PC-9 (cell line): ENCODE measurements around the gene PIGC.

ENCODE experiments used
- EZH2 ChIP-seq: fragments of 200-600 bp; sonication (generic); IDR thresholded peaks from 2 replicates; pipeline ENCODE4 v1.8.0; 2017; ENCODE audit warnings: antibody characterized with exemption, low read depth
- TF ChIP-seq, protein P1 (sequence below): fragments of 200-600 bp; sonication (generic); conservative IDR thresholded peaks from 2 replicates; pipeline ENCODE4 v1.6.1; 2017; ENCODE audit warnings: mixed run types, antibody characterized with exemption, mild to moderate bottlenecking, moderate library complexity

DNA sequence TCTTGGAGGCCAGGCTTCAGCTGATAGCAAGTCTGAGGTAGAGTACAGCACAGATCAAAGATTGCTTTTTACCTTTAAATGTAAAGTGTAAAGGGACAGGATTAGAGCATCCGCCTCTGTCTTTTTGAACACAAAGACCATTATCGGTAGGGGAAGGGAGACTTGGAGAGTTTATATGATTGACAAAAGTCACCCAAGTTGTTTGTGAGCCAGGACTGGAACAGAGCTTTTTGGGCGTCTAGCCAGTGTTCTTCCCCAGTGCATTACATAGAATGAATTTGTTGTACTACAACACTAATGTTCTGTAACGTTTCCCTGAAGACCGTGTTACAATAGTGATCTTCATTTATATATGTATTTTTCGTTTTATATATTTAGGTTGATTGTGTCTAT lies 9.3 kb upstream of the PIGC start:
- TF ChIP-seq, protein P1, sequence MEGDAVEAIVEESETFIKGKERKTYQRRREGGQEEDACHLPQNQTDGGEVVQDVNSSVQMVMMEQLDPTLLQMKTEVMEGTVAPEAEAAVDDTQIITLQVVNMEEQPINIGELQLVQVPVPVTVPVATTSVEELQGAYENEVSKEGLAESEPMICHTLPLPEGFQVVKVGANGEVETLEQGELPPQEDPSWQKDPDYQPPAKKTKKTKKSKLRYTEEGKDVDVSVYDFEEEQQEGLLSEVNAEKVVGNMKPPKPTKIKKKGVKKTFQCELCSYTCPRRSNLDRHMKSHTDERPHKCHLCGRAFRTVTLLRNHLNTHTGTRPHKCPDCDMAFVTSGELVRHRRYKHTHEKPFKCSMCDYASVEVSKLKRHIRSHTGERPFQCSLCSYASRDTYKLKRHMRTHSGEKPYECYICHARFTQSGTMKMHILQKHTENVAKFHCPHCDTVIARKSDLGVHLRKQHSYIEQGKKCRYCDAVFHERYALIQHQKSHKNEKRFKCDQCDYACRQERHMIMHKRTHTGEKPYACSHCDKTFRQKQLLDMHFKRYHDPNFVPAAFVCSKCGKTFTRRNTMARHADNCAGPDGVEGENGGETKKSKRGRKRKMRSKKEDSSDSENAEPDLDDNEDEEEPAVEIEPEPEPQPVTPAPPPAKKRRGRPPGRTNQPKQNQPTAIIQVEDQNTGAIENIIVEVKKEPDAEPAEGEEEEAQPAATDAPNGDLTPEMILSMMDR = no peak
- TF ChIP-seq EZH2 = no peak
